ENCODE measurements around the gene RAB40B.

The RAB40B gene

DNA sequence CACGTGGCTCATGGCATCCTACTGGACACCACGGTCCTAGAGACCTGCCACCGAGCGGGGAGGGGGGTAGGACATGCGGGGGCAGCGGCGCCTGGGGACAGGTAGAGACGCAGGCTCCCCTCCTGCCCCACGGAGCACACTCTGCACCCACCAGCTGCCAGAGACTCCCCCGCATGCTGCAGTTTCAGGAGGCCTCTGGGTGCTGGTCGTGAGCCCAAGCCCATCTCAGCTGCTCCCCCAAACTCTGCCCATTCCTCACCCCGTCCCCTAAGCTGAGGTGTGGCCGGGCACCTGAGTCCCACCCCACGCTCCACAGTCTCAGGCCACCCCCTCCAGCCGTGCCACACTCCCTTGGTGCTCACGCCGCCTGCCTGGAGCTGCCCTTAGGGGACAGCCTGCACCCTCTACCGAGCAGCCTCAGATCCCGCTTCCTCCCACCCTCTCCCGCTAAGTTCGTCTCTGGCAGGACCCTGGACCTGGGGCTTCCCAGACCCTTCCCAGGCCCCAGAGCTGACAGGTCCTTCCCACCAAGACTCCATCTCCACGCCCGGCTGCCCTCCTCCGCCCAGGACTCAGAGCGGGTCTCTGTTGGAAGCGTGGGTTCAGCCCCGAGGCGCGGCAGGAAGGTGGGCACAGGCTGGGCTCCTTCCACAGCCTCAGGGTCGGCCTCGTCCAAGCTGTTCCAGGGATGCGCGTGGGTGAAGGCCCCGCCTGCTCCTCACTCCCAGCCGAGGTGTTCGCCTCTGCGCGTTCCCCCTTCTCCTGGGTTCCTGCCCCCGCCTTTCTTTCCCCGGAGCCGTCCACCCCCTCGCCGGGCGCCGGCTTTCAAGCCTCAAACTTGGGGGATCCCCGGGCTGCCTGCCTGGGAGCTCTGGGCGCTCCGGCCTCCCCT, 1.3 kb downstream of the RAB40B start:
- TF ChIP-seq, protein P1, sequence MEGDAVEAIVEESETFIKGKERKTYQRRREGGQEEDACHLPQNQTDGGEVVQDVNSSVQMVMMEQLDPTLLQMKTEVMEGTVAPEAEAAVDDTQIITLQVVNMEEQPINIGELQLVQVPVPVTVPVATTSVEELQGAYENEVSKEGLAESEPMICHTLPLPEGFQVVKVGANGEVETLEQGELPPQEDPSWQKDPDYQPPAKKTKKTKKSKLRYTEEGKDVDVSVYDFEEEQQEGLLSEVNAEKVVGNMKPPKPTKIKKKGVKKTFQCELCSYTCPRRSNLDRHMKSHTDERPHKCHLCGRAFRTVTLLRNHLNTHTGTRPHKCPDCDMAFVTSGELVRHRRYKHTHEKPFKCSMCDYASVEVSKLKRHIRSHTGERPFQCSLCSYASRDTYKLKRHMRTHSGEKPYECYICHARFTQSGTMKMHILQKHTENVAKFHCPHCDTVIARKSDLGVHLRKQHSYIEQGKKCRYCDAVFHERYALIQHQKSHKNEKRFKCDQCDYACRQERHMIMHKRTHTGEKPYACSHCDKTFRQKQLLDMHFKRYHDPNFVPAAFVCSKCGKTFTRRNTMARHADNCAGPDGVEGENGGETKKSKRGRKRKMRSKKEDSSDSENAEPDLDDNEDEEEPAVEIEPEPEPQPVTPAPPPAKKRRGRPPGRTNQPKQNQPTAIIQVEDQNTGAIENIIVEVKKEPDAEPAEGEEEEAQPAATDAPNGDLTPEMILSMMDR (conservative IDR thresholded peaks at IDR 0.05; ENCODE audit: low read depth): no peak
- H3K27ac ChIP-seq: no peak overlapping the region
- ChIA-PET POLR2A (ENCODE audit: low non-redundant PET) (no interaction called here), CTCF (interaction anchor here (0.6 to 0.8 kb wide), 2 partner anchors 28 to 29 kb away, joined by 3 read pairs; no protein-coding TSS in a partner anchor)
- DNase-seq (ENCODE audit: low spot score): no peak

DNA sequence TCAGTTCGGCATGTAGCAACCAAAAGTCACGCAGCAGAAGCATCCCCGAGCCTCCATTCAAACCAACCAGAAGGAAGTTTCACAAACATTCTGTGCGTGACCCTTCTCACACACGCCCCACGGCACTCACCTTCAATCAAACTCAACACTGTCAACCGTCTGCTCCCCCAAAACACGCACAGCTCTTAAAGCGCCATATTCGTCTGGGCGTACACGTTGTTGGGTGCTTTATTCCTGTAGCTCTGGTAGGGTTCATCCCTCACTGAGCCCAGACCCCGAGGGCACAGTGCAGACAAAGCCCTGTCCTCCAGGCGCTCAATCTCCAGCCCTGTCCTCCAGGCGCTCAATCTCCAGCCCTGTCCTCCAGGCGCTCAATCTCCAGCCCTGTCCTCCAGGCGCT, 2.2 kb downstream of the RAB40B start:
- no peak overlapping the region for H3K27ac ChIP-seq
- TF ChIP-seq, protein P1 (conservative IDR thresholded peaks at IDR 0.05; ENCODE audit: low read depth): no peak
- ChIA-PET POLR2A (ENCODE audit: low non-redundant PET) (no interaction called here), CTCF (interaction anchor here (0.8 kb wide), 1 partner anchor 29 kb away, joined by 3 read pairs; no protein-coding TSS in a partner anchor)
- no peak for DNase-seq (ENCODE audit: low spot score)

DNA sequence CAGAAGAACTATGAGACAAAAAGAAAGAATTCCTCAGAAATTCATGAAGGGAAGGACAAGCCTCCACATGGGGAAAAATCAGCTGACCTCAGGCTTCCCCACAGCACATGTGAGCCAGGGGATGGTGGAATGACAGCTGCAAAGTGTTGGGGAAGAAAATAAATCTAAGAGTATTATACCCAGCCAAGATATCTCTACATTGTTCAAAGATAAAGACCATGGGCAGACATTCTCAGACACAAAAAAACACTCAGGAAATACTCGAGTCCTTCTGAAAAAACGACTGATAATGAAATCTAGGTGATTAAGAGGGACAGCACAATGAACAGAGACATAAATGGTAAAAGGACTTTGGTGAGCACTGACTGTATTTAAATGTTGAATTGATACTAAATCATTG, 3.9 kb downstream of the RAB40B start:
- TF ChIP-seq, protein P1 (conservative IDR thresholded peaks at IDR 0.05; ENCODE audit: low read depth): no peak
- no peak for DNase-seq (ENCODE audit: low spot score)
- no peak overlapping the region for H3K27ac ChIP-seq
- CTCF ChIA-PET: no interaction called here
- POLR2A ChIA-PET (ENCODE audit: low non-redundant PET): no interaction called here

DNA sequence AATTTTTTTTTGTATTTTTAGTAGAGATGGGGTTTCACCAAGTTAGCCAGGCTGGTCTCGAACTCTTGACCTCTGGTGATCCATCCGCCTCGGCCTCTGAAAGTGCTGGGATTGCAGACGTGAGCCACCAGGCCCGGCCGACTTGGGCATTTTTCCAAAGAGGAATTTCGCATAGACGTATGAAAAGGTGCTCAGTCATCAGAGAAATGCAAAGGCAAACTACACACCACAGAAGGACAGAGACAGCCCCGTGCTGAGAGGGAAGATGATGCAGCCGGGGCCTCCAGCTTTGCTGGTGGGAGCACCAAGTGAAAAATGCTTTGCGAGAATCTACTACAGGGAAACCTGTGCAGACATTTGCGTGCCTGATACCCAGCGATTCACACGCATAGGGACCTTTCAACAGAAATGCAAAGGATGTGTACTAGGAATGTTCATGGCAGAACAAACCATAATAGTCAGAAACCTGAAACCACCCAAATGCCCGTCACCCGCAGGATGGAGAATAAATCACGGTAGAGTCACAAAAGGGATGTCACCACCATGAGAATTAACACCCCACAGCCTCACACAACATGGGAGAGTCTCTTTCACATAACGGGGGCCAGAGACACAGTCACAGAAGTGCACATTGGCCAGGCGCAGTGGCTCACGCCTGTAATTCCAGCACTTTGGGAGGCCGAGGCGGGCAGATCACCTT, 5.2 kb downstream of the RAB40B start:
- ChIA-PET POLR2A (ENCODE audit: low non-redundant PET) (no interaction called here), CTCF (no interaction called here)
- TF ChIP-seq, protein P1 (conservative IDR thresholded peaks at IDR 0.05; ENCODE audit: low read depth): no peak
- DNase-seq (ENCODE audit: low spot score): no peak
- no peak overlapping the region for H3K27ac ChIP-seq

DNA sequence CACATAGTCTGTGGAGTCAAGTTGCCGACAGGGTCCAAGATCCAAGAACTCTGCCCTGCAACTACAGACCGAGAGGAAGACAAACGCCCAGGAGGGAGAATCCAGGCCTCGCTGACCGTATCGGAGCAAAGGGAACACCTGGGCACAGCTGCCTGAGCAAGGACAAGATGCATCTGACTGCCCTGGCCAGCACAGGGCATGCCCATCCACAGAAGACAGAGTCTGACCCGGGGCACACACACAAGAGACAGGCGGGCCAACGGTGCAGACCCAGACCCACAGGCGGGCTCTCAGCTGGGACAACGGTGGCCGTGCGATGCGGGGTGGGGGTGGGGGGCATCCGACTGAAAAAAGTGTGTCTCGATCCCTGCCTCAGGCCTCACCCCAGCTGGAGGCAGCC, 6.2 kb downstream of the RAB40B start:
- TF ChIP-seq, protein P1 (conservative IDR thresholded peaks at IDR 0.05; ENCODE audit: low read depth): no peak
- CTCF ChIA-PET: no interaction called here
- POLR2A ChIA-PET (ENCODE audit: low non-redundant PET): no interaction called here
- no peak for DNase-seq (ENCODE audit: low spot score)
- H3K27ac ChIP-seq: no peak overlapping the region

DNA sequence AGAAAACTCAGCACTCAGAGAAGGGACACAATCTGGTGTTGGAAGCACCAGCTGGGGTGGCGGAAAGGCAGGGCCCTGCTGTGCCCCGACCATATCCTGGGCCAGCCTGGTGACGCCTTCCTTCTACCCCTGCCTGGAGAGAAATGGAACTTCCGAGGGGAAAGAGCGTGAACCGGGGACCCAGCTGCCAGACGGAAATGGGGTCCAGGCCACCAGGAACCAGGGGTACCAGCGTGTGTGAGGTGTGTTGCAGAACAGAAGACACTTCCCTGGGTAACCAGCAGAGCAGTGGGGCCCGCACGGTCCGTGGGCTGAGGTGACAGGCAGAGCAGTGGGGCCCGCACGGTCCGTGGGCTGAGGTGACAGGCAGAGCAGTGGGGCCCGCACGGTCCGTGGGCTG, 6.8 kb downstream of the RAB40B start:
- ChIA-PET CTCF (no interaction called here), POLR2A (ENCODE audit: low non-redundant PET) (no interaction called here)
- DNase-seq (ENCODE audit: low spot score): no peak
- TF ChIP-seq, protein P1 (conservative IDR thresholded peaks at IDR 0.05; ENCODE audit: low read depth): no peak
- H3K27ac ChIP-seq: peak overlapping the region; percentile 6; the same call in 1 of the 2 replicates
